NCI-H2171 treated with DMSO at 0.1 percent for 48 hours (cell line): ENCODE measurements around the gene PLEKHG2.

Source experiments
- DNase-seq: peaks from one replicate; lab custom pipeline; 2025; lab: John Stamatoyannopoulos, UW

PLEKHG2 gene

GRCh38 chr19:39422020-39422419, 9.6 kb downstream of the PLEKHG2 start:
- DNase-seq = no peak

GRCh38 chr19:39423258-39424086, 11.0 kb downstream of the PLEKHG2 start:
- no peak for DNase-seq

- DNase-seq = no peak
Observed at GRCh38 chr19:39424934-39425333, 12.5 kb downstream of the PLEKHG2 start.

- no peak for DNase-seq
Observed at GRCh38 chr19:39425744-39426143, 13.3 kb downstream of the PLEKHG2 start.

GRCh38 chr19:39426170-39426569, 13.7 kb downstream of the PLEKHG2 start:
- no peak for DNase-seq

GRCh38 chr19:39427707-39428106, 15.2 kb downstream of the PLEKHG2 start:
- DNase-seq = no peak

GRCh38 chr19:39428283-39429112, 16.0 kb downstream of the PLEKHG2 start:
- no peak for DNase-seq

GRCh38 chr19:39430675-39431593, 18.5 kb downstream of the PLEKHG2 start:
- DNase-seq = no peak

GRCh38 chr19:39432677-39433025, 20.2 kb downstream of the PLEKHG2 start:
- no peak for DNase-seq

- DNase-seq = no peak
Observed at GRCh38 chr19:39433480-39434079, 21.1 kb downstream of the PLEKHG2 start.

GRCh38 chr19:39434123-39435076, 21.9 kb downstream of the PLEKHG2 start:
- DNase-seq = no peak

- peak; percentile 97 for DNase-seq
Observed at GRCh38 chr19:39435499-39436349, 23.3 kb downstream of the PLEKHG2 start, which contains the start of gene RPS16. Gene RPS16 (minus strand): TSS chr19:39435949. CDS start chr19:39435895, 54 bp downstream.

GRCh38 chr19:39436350-39436716, 23.9 kb downstream of the PLEKHG2 start:
- DNase-seq = no peak

- no peak for DNase-seq
Observed at GRCh38 chr19:39438270-39438934, 25.9 kb downstream of the PLEKHG2 start.

GRCh38 chr19:39444598-39445195, 32.2 kb downstream of the PLEKHG2 start:
- DNase-seq = no peak

- DNase-seq = peak; percentile 98
Observed at GRCh38 chr19:39445196-39446111, 33.0 kb downstream of the PLEKHG2 start, which contains the start of gene SUPT5H. Gene SUPT5H (plus strand): TSS chr19:39445582. CDS start chr19:39445891, 309 bp downstream.

GRCh38 chr19:39446365-39447084, 34.1 kb downstream of the PLEKHG2 start:
- DNase-seq = no peak
